ENCODE results near the gene IQCN. TPM values are rescaled to one million over a fixed set of nuclear protein-coding genes. Genes with fewer than 3 reads are reported as not detected.

The IQCN gene
- total and polyA plus RNA-seq, 7 donors: 1.2 to 5.8 (median 3.4) TPM

DNA sequence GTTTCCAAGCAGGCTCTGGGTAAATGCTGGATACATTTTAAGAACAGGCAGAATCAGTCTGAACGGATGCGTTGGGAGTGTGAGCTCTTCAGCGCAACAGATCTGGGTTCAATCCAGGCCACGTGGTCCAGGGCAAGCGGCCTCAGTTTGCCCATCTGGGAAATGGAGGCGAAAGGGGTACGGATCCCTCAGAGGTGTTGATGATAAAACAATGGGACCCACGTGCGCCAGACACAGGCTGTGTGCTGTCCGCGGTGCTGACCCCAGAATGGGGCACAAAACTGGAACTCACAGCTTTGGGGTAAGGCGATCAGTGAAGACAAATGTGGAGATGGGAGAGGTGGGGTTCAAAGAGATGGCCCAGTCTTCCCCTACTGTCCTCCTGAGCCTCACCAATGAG lies 34.9 kb downstream of the IQCN start:
- H3K36me3 ChIP-seq: no peaks in the 10 kb centered on the region
- H3K4me3 ChIP-seq: no peak overlapping the region
- H3K4me1 ChIP-seq: no peaks in the 10 kb centered on the region
- 36 to 48% methylated on average over 12 of the region's 12 CpGs for WGBS, 2 donors
- H3K27ac ChIP-seq: no peak overlapping the region
- H3K27me3 ChIP-seq: peaks cover 0 to 22% (median 3%) of the 10 kb centered on the region in 3 donors
- DNase-seq: no peak
- intact Hi-C loops (cut with DNase I): no loop called here
- H3K9me3 ChIP-seq: no peaks in the 10 kb centered on the region
- TF ChIP-seq POLR2AphosphoS5 (IDR thresholded peaks at IDR 0.05) (no peak), EP300 (IDR thresholded peaks at IDR 0.05) (no peak), POLR2A (IDR thresholded peaks at IDR 0.05) (no peak), CTCF (IDR thresholded peaks at IDR 0.05) (no peak)

DNA sequence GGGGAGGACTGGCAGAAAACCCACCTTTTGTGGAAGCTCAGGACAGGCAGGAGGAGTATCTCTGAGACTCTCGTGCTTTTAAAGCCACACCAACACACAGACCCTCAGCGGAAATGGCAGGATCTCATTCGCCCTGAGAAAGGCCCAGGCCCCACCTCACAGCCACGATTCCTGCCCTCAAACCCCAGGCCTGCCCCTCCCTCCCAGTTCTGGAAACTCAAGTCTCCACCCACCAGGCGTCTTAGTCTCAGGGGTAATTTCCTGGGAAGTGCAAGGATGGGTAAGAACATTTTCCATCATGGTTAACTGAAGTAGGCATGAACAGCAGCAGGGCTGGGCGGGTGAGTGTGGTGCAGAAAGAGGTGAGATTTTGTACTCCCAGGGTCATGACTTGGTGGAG lies 40.1 kb downstream of the IQCN start:
- intact Hi-C loops (cut with DNase I): no loop called here
- peaks cover 0 to 7% (median 0%) of the 10 kb centered on the region in 4 donors for H3K4me1 ChIP-seq
- peaks cover 12 to 65% (median 30%) of the 10 kb centered on the region in 3 donors for H3K27me3 ChIP-seq
- no peak overlapping the region for H3K27ac ChIP-seq
- 41 to 46% methylated on average over 6 of the region's 6 CpGs for WGBS, 2 donors
- H3K9me3 ChIP-seq: peaks cover 0 to 12% (median 7%) of the 10 kb centered on the region in 4 donors
- no peak for DNase-seq
- TF ChIP-seq EP300 (IDR thresholded peaks at IDR 0.05) (no peak), POLR2AphosphoS5 (IDR thresholded peaks at IDR 0.05) (no peak), CTCF (IDR thresholded peaks at IDR 0.05) (no peak), POLR2A (IDR thresholded peaks at IDR 0.05) (no peak)
- no peaks in the 10 kb centered on the region for H3K36me3 ChIP-seq
- no peak overlapping the region for H3K4me3 ChIP-seq

DNA sequence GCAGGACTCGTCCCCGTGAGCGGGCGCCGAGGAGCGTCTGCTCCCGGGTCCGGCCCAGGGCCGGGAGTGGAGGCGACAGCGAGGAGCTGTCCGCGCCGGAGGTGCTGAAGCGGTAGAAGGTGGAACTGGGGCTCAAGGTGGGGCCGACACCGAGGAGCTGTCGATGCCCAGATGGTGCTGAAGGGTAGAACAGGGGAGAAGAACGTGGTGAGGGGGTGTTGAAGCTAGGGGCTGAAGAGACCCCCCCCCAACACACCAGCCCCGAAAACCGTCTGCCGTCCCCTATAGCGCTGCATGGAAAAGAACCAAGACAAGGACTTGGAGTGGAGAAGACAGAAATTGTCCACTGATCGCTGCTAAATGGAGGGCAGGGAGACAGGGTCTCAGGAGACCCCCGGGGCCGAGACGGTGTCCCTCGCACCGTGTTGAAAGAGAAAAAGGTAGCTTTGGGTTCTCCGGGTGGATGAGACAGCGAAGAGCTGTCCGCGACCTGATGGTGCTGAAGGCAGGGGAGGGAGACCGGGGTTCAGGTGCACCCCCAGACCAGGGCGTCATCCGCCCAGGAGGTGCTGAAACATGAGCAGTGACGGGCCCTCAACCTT lies 40.9 kb downstream of the IQCN start:
- WGBS, 2 donors: 18 to 32% methylated on average over 37 of the region's 37 CpGs
- no peak for DNase-seq

GRCh38 chr19:18232540-18233223 lies 41.6 kb downstream of the IQCN start:
- no peak overlapping the region for H3K27ac ChIP-seq
- H3K9me3 ChIP-seq: peaks cover 0 to 12% (median 7%) of the 10 kb centered on the region in 4 donors
- TF ChIP-seq POLR2AphosphoS5 (IDR thresholded peaks at IDR 0.05): no peak
- no peak for TF ChIP-seq POLR2A (IDR thresholded peaks at IDR 0.05)
- TF ChIP-seq EP300 (IDR thresholded peaks at IDR 0.05): no peak
- no peak for TF ChIP-seq CTCF (IDR thresholded peaks at IDR 0.05)
- DNase-seq: no peak
- H3K4me3 ChIP-seq: no peak overlapping the region
- H3K27me3 ChIP-seq: peaks cover 12 to 76% (median 30%) of the 10 kb centered on the region in 3 donors
- intact Hi-C loops (cut with DNase I): no loop called here
- WGBS, 2 donors: 6 to 22% methylated on average over 46 of the region's 46 CpGs
- H3K36me3 ChIP-seq: no peaks in the 10 kb centered on the region
- H3K4me1 ChIP-seq: peaks cover 0 to 12% (median 2%) of the 10 kb centered on the region in 4 donors

More for the DNA sequence above, 40.9 kb downstream of the IQCN start:
- TF ChIP-seq POLR2A (IDR thresholded peaks at IDR 0.05) (no peak), POLR2AphosphoS5 (IDR thresholded peaks at IDR 0.05) (no peak), EP300 (IDR thresholded peaks at IDR 0.05) (no peak), CTCF (IDR thresholded peaks at IDR 0.05) (no peak)
- peaks cover 0 to 12% (median 7%) of the 10 kb centered on the region in 4 donors for H3K9me3 ChIP-seq
- peaks cover 0 to 7% (median 0%) of the 10 kb centered on the region in 4 donors for H3K4me1 ChIP-seq
- no peak overlapping the region for H3K4me3 ChIP-seq
- intact Hi-C loops (cut with DNase I): no loop called here
- H3K27me3 ChIP-seq: peaks cover 12 to 72% (median 30%) of the 10 kb centered on the region in 3 donors
- H3K36me3 ChIP-seq: no peaks in the 10 kb centered on the region
- H3K27ac ChIP-seq: no peak overlapping the region

Data from sigmoid colon (tissue), 7 donors.